Measurements from ENCODE around the gene GPR141. TPM values are rescaled to one million over a fixed set of nuclear protein-coding genes. Genes with fewer than 3 reads are reported as not detected.

The GPR141 gene
- total and polyA plus RNA-seq, 2 of the 13 experiments (the other 11 are each of a cell fraction or from before 2014, with no cell fraction given) = not detected

DNA sequence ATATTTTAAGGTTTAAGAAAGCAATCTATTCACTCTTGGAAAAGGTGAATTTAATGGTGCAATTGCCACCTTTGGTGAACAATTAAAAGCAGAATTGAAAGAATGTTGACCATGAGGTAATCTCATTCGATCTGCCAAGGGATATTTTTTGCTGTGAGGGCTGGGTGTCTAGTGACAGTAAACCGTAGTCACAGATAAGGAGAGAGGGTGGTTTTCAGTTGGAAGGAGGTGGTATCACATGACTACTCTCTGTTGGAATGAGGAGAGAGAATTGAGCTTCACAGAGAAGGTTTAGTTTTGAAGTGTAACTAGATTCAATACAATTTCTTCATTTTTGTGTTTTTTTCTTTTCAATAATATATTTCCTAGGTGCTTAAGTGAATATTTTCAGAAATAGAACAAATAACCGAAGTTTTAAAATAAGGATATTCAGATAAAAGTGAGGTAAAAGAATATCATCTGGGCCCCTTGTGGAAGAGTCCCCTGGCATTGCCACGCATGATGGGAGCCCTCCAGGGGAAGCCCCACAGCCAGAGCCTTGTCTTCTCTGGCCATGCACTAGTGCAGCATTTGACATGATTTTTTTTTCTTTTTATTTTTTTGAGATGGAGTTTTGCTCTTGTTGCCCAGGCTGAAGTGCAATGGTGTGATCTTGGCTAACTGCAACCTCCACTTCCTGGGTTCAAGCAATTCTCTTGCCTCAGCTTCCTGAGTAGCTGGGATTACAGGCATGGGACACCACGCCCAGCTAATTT is 73.4 kb downstream of the GPR141 start:
- ATAC-seq = no peak
- H3K4me3 ChIP-seq (replicated peaks in 1 of 3; ENCODE audit: insufficient read depth in 1 of 3, low read depth in 2 of 3, low read length in 3 of 3) = no peak overlapping the region

DNA sequence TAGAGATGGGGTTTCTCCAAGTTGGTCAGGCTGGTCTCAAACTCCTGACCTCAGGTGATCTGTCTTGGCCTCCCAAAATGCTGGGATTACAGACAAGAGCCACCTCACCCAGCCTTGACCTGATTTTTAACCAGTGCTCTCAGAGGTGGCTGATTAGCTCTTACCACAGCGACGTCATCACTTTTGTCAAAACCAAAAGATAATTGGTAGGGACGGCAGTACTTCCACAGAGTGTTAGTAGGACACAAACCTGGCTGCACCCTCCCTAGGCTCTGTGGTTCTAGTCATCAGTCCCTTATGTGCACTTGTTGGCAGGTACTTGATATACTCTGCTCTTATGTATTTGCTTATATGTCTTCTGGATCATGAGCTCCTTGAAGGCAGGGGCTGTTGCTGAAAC is 74.0 kb downstream of the GPR141 start:
- FAIRE-seq (no peak), DNase-seq (ENCODE audit: low spot score) (no peak), ATAC-seq (no peak)
- no peaks in the 10 kb centered on the region for H3K27me3 ChIP-seq (ENCODE audit: control insufficient read depth in 1 of 2, insufficient read depth in 2 of 2, low read length in 2 of 2)
- H3K79me2 ChIP-seq (ENCODE audit: insufficient read depth, low read length) = no peaks in the 10 kb centered on the region
- H3K4me1 ChIP-seq (ENCODE audit: insufficient read depth, low read length) = no peaks in the 10 kb centered on the region
- H3K4me3 ChIP-seq (replicated peaks in 1 of 3; ENCODE audit: insufficient read depth in 1 of 3, low read depth in 2 of 3, low read length in 3 of 3) = no peak overlapping the region
- ChIA-PET POLR2A (no interaction called here), CTCF (ENCODE audit: low intra/inter-chr PET ratio, low total read pairs) (no interaction called here)
- H2AFZ ChIP-seq (ENCODE audit: low read length) = no peak overlapping the region
- TF ChIP-seq FOXC1 (CRISPR knock-in tag; IDR thresholded peaks at IDR 0.05; ENCODE audit: borderline replicate concordance) (no peak), ZNF720 (CRISPR knock-in tag; IDR thresholded peaks at IDR 0.05) (no peak), ZNF530 (CRISPR knock-in tag; IDR thresholded peaks at IDR 0.05; ENCODE audit: low read depth) (no peak), CREB1 (IDR thresholded peaks at IDR 0.05) (peak; percentile 54), CREB1 (CRISPR knock-in tag; IDR thresholded peaks at IDR 0.05) (no peak)
- in situ Hi-C loops (cut with HindIII; ENCODE audit: extremely low pct_ligation_motif_present, low pct_unique_long_range_greater_than_20kb) (no loop called here), intact Hi-C loops (cut with micrococcal nuclease; ENCODE audit: unreplicated experiment) (no loop called here)
- 3% methylated on average over 3 of the region's 3 CpGs for WGBS (ENCODE audit: low lambda C conversion rate)
- no peak overlapping the region for H3K9ac ChIP-seq (ENCODE audit: insufficient read depth, low read depth, low read length)
- no peak overlapping the region for H3K4me2 ChIP-seq (ENCODE audit: low read depth, low read length)
- no peaks in the 10 kb centered on the region for H3K9me3 ChIP-seq (ENCODE audit: low read length)
- no peak overlapping the region for H3K27ac ChIP-seq (ENCODE audit: extremely low read length, insufficient read depth, low read length)
- no peaks in the 10 kb centered on the region for H4K20me1 ChIP-seq (ENCODE audit: insufficient read depth, low read length)
- no TSS peak for BruUV-seq (replicated peaks)
- H3K36me3 ChIP-seq (replicated peaks in 1 of 2; ENCODE audit: control insufficient read depth in 1 of 2, insufficient read depth in 2 of 2, low read length in 2 of 2) = no peaks in the 10 kb centered on the region

More for the DNA sequence above, 73.4 kb downstream of the GPR141 start:
- Histone ChIP-seq H4K20me1 (ENCODE audit: insufficient read depth, low read length) (no peaks in the 10 kb centered on the region), H3K9me3 (ENCODE audit: low read length) (no peaks in the 10 kb centered on the region), H3K27ac (ENCODE audit: extremely low read length, insufficient read depth, low read length) (no peak overlapping the region), H2AFZ (ENCODE audit: low read length) (no peak overlapping the region), H3K36me3 (replicated peaks in 1 of 2; ENCODE audit: control insufficient read depth in 1 of 2, insufficient read depth in 2 of 2, low read length in 2 of 2) (no peaks in the 10 kb centered on the region), H3K9ac (ENCODE audit: insufficient read depth, low read depth, low read length) (no peak overlapping the region), H3K79me2 (ENCODE audit: insufficient read depth, low read length) (no peaks in the 10 kb centered on the region), H3K27me3 (ENCODE audit: control insufficient read depth in 1 of 2, insufficient read depth in 2 of 2, low read length in 2 of 2) (no peaks in the 10 kb centered on the region), H3K4me2 (ENCODE audit: low read depth, low read length) (no peak overlapping the region), H3K4me1 (ENCODE audit: insufficient read depth, low read length) (no peaks in the 10 kb centered on the region)
- POLR2A ChIA-PET = no interaction called here
- WGBS (ENCODE audit: low lambda C conversion rate) = 2% methylated on average over 5 of the region's 5 CpGs
- DNase-seq (ENCODE audit: low spot score) (no peak), FAIRE-seq (no peak)
- CTCF ChIA-PET (ENCODE audit: low intra/inter-chr PET ratio, low total read pairs) = no interaction called here
- in situ Hi-C loops (cut with HindIII; ENCODE audit: extremely low pct_ligation_motif_present, low pct_unique_long_range_greater_than_20kb) = no loop called here
- no TSS peak for BruUV-seq (replicated peaks)
- TF ChIP-seq ZNF446 (CRISPR knock-in tag; IDR thresholded peaks at IDR 0.05) (no peak), HNRNPUL1 (IDR thresholded peaks at IDR 0.05; ENCODE audit: low read depth, low read length) (no peak), ZSCAN22 (CRISPR knock-in tag; IDR thresholded peaks at IDR 0.05) (no peak), HDAC1 (CRISPR knock-in tag; IDR thresholded peaks at IDR 0.05) (no peak)
- intact Hi-C loops (cut with micrococcal nuclease; ENCODE audit: unreplicated experiment) = no loop called here
